ENCODE data around the gene TET2.

DNA sequence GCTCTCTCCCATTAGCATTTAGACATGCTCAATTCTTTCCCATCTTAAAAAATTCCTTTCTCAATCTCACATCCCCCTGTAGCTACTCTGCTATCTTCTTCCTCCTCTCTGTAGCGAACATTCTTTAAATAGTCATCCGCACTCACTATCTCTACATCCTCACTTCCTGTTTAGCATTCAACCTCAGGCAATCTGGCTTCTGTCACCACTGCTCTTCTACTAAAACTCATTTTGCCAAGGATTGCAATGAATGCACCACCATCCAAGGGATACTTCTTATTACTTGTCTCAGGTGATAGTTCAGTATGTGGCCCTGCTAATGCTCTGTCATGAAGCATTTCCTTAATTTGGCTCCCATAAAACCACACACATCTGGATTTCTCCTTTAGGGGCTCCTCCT, 10.9 kb upstream of the TET2 start:
- TF ChIP-seq POLR2A (IDR thresholded peaks at IDR 0.05) = no peak
- TF ChIP-seq, protein P1, sequence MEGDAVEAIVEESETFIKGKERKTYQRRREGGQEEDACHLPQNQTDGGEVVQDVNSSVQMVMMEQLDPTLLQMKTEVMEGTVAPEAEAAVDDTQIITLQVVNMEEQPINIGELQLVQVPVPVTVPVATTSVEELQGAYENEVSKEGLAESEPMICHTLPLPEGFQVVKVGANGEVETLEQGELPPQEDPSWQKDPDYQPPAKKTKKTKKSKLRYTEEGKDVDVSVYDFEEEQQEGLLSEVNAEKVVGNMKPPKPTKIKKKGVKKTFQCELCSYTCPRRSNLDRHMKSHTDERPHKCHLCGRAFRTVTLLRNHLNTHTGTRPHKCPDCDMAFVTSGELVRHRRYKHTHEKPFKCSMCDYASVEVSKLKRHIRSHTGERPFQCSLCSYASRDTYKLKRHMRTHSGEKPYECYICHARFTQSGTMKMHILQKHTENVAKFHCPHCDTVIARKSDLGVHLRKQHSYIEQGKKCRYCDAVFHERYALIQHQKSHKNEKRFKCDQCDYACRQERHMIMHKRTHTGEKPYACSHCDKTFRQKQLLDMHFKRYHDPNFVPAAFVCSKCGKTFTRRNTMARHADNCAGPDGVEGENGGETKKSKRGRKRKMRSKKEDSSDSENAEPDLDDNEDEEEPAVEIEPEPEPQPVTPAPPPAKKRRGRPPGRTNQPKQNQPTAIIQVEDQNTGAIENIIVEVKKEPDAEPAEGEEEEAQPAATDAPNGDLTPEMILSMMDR (IDR thresholded peaks at IDR 0.05) = no peak
